T-helper 1 cell treated with Interleukin-12 subunit alpha and Interleukin-12 subunit beta and Interleukin-4 antibody, amounts not matched to agents 30 μg/mL and 1 μg/mL, for 36 hours (primary cell): Measurements from ENCODE around the gene ZRSR2.
"Not testable (repeated sequence)": the region's sequence is repeated elsewhere in the genome, so short reads cannot be mapped to it uniquely, and the experiment has no call there.

Experiments used
- H3K27ac Mint-ChIP-seq: one replicate; pipeline ENCODE4 v1.8.0; 2021; ENCODE audit warnings: mild to moderate bottlenecking, mixed read lengths
- H3K27me3 Mint-ChIP-seq: one replicate; pipeline ENCODE4 v1.8.0; 2021; ENCODE audit warnings: low read depth, mixed read lengths
- H3K36me3 Mint-ChIP-seq: one replicate; pipeline ENCODE4 v1.8.0; 2021; ENCODE audit warnings: low read depth, mixed read lengths
- H3K4me1 Mint-ChIP-seq: one replicate; pipeline ENCODE4 v1.8.0; 2021; ENCODE audit warnings: low read depth, mixed read lengths
- H3K4me3 Mint-ChIP-seq: one replicate; pipeline ENCODE4 v1.8.0; 2021; ENCODE audit warnings: mild to moderate bottlenecking, moderate library complexity, mixed read lengths
- H3K9me3 Mint-ChIP-seq: one replicate; pipeline ENCODE4 v1.8.0; 2021; ENCODE audit warnings: mixed read lengths

Gene ZRSR2

DNA sequence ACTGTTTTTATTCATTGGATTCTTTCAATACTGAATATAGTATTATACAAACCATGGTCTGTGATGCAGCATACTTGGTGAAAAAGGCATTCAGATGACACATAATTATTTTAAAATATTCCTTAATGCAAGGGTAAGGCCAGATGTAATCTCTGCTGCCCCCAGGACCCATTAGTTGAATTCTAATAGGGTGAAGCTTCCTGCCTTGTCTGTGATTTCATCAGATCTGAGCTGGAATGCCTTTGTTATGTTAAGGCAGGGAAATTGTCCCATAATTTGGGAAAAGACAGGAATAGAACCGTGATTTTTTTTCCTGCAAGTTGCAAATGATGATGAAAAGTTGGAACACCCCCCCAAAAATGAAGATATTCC is 26.1 kb downstream of the ZRSR2 start:
- Mint-ChIP-seq H3K4me3 (peak overlapping the region; percentile 68), H3K4me1 (peaks cover 41% of the 10 kb centered on the region), H3K36me3 (peaks cover 40% of the 10 kb centered on the region), H3K27ac (peak overlapping the region; percentile 90), H3K27me3 (no peaks in the 10 kb centered on the region), H3K9me3 (no peaks in the 10 kb centered on the region)

- peaks cover 40% of the 10 kb centered on the region for H3K36me3 Mint-ChIP-seq
- no peaks in the 10 kb centered on the region for H3K9me3 Mint-ChIP-seq
- H3K27me3 Mint-ChIP-seq, result no peaks in the 10 kb centered on the region
- H3K4me3 Mint-ChIP-seq, result peak overlapping the region; percentile 68
- peaks cover 41% of the 10 kb centered on the region for H3K4me1 Mint-ChIP-seq
- peak overlapping the region; percentile 90 for H3K27ac Mint-ChIP-seq
Observed at GRCh38 chrX:15816886-15817285, 26.6 kb downstream of the ZRSR2 start.

- no peak overlapping the region for H3K27ac Mint-ChIP-seq
- no peak overlapping the region for H3K4me3 Mint-ChIP-seq
- no peaks in the 10 kb centered on the region for H3K9me3 Mint-ChIP-seq
- H3K36me3 Mint-ChIP-seq, result peaks cover 33% of the 10 kb centered on the region
- H3K4me1 Mint-ChIP-seq, result peaks cover 30% of the 10 kb centered on the region
- H3K27me3 Mint-ChIP-seq, result no peaks in the 10 kb centered on the region
Observed at GRCh38 chrX:15820106-15821073, 30.1 kb downstream of the ZRSR2 start.

- Mint-ChIP-seq H3K4me1 (peaks cover 10% of the 10 kb centered on the region), H3K4me3 (no peak overlapping the region), H3K27ac (no peak overlapping the region), H3K36me3 (peaks cover 26% of the 10 kb centered on the region), H3K9me3 (no peaks in the 10 kb centered on the region), H3K27me3 (no peaks in the 10 kb centered on the region)
Observed at GRCh38 chrX:15822922-15823321, 32.6 kb downstream of the ZRSR2 start.

GRCh38 chrX:15825936-15826335 is 35.7 kb downstream of the ZRSR2 start:
- Mint-ChIP-seq H3K4me1 (peaks cover 2% of the 10 kb centered on the region), H3K9me3 (no peaks in the 10 kb centered on the region), H3K36me3 (peaks cover 21% of the 10 kb centered on the region), H3K4me3 (no peak overlapping the region), H3K27ac (no peak overlapping the region), H3K27me3 (no peaks in the 10 kb centered on the region)

GRCh38 chrX:15829217-15829616 is 38.9 kb downstream of the ZRSR2 start:
- H3K27ac Mint-ChIP-seq, result no peak overlapping the region
- H3K36me3 Mint-ChIP-seq, result peaks cover 11% of the 10 kb centered on the region
- no peaks in the 10 kb centered on the region for H3K4me1 Mint-ChIP-seq
- H3K27me3 Mint-ChIP-seq, result no peaks in the 10 kb centered on the region
- H3K4me3 Mint-ChIP-seq, result no peak overlapping the region
- H3K9me3 Mint-ChIP-seq, result no peaks in the 10 kb centered on the region

GRCh38 chrX:15831347-15831746 is 41.1 kb downstream of the ZRSR2 start:
- H3K9me3 Mint-ChIP-seq, H3K27me3 Mint-ChIP-seq, H3K4me3 Mint-ChIP-seq, H3K4me1 Mint-ChIP-seq, H3K27ac Mint-ChIP-seq: not testable (repeated sequence)
- peaks cover 11% of the 10 kb centered on the region for H3K36me3 Mint-ChIP-seq

- no peaks in the 10 kb centered on the region for H3K4me1 Mint-ChIP-seq
- no peak overlapping the region for H3K27ac Mint-ChIP-seq
- H3K4me3 Mint-ChIP-seq, result no peak overlapping the region
- no peaks in the 10 kb centered on the region for H3K27me3 Mint-ChIP-seq
- H3K36me3 Mint-ChIP-seq, result peaks cover 5% of the 10 kb centered on the region
- H3K9me3 Mint-ChIP-seq, result no peaks in the 10 kb centered on the region
Observed at GRCh38 chrX:15834053-15834452, 43.8 kb downstream of the ZRSR2 start.

GRCh38 chrX:15834827-15835595 is 44.7 kb downstream of the ZRSR2 start:
- Mint-ChIP-seq H3K27ac (no peak overlapping the region), H3K27me3 (no peaks in the 10 kb centered on the region), H3K9me3 (no peaks in the 10 kb centered on the region), H3K36me3 (peaks cover 5% of the 10 kb centered on the region), H3K4me3 (no peak overlapping the region), H3K4me1 (no peaks in the 10 kb centered on the region)

GRCh38 chrX:15838017-15838416 is 47.7 kb downstream of the ZRSR2 start:
- H3K36me3 Mint-ChIP-seq, result peaks cover 9% of the 10 kb centered on the region
- no peak overlapping the region for H3K4me3 Mint-ChIP-seq
- H3K4me1 Mint-ChIP-seq, result no peaks in the 10 kb centered on the region
- no peaks in the 10 kb centered on the region for H3K9me3 Mint-ChIP-seq
- no peaks in the 10 kb centered on the region for H3K27me3 Mint-ChIP-seq
- H3K27ac Mint-ChIP-seq, result no peak overlapping the region

DNA sequence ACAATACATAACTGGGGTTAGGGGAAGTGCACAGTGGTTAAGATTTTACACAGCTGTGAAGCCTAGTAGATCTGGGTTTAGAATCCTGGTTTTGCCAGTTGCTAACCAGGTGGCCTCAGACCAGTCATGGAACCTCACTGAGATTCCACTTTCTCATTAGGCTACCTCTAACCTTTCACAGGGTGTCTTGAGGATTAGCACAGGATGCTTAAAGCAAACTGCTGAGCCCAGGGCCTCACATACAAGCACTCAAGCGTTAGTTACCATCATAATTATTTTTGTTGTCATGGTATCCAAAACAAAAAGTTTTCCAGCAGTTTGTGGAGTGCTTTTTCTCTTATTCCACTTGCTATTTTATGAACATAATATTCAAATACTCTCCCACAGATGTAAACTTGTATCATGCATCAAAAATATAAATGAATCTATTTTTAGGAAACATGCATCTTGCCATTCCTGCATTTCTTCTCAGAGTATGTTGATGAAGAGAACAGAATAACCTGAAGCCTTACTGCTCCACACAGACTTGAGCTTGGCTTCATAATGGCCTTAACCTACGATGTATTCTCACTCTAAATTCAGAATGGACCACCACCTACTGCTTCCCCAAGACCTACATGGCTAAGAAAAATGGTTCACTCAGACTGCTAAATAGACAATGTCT is 51.7 kb downstream of the ZRSR2 start:
- H3K4me3 Mint-ChIP-seq, result no peak overlapping the region
- H3K27me3 Mint-ChIP-seq, result no peaks in the 10 kb centered on the region
- H3K4me1 Mint-ChIP-seq, result no peaks in the 10 kb centered on the region
- H3K27ac Mint-ChIP-seq, result no peak overlapping the region
- no peaks in the 10 kb centered on the region for H3K9me3 Mint-ChIP-seq
- peaks cover 13% of the 10 kb centered on the region for H3K36me3 Mint-ChIP-seq

DNA sequence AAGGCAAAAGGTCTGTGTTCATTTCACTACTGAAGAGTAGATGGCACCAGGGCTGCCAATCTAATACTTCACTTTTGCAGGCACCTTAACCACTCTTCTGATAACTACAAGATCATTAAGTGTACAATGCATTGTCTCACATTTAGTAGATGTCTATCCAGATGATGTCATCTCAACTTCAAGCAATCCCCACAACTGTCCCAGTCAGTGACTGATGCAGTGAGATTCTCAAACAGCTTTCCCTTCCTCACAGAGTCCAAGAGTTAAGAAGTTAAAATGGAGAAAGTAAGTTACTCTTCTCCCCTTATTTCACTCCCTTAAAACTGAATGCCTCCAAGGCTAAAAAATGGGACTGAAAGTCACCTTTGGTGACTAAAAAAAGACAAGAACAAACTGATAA is 53.7 kb downstream of the ZRSR2 start:
- Mint-ChIP-seq H3K27ac (no peak overlapping the region), H3K36me3 (peaks cover 16% of the 10 kb centered on the region), H3K4me1 (no peaks in the 10 kb centered on the region), H3K27me3 (no peaks in the 10 kb centered on the region), H3K4me3 (no peak overlapping the region), H3K9me3 (no peaks in the 10 kb centered on the region)

- Mint-ChIP-seq H3K9me3 (no peaks in the 10 kb centered on the region), H3K4me3 (no peak overlapping the region), H3K36me3 (peaks cover 27% of the 10 kb centered on the region), H3K4me1 (peaks cover 8% of the 10 kb centered on the region), H3K27me3 (no peaks in the 10 kb centered on the region), H3K27ac (no peak overlapping the region)
Observed at GRCh38 chrX:15848576-15848975, 58.3 kb downstream of the ZRSR2 start.

DNA sequence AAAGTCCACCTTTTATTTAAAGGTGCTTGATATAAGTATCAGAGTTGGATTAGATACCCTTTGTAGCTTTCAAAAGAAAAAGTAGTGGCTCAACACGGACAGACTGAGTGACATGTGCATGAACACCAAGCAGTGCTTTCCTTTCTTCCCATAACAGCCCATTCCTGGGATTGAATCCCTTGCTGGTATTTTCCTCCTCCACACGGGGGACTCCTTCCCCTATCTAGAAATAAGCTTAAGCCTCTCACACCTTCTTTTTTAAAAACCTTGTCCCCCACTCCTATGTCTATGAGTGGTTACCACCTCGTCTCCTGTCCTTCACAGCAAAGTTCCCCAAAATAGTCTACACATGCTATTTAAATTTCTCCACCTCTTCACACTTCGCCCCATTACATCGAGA is 59.3 kb downstream of the ZRSR2 start:
- peaks cover 9% of the 10 kb centered on the region for H3K4me1 Mint-ChIP-seq
- H3K4me3 Mint-ChIP-seq, result no peak overlapping the region
- no peaks in the 10 kb centered on the region for H3K27me3 Mint-ChIP-seq
- no peaks in the 10 kb centered on the region for H3K9me3 Mint-ChIP-seq
- H3K36me3 Mint-ChIP-seq, result peaks cover 25% of the 10 kb centered on the region
- H3K27ac Mint-ChIP-seq, result no peak overlapping the region
